GM13976 (cell line): Measurements from ENCODE around the gene RAB33A.
A peak's percentile ranks its signal among the peaks of the same experiment; 100 is the strongest.

ENCODE experiments used
- DNase-seq: peaks from one replicate; pipeline ENCODE4 v3.0.0; 2012; ENCODE audit warnings: low spot score
- CTCF ChIP-seq: IDR thresholded peaks from 2 replicates; pipeline ENCODE4 v1.5.1; 2012; ENCODE audit warnings: borderline replicate concordance, mild to moderate bottlenecking; ENCODE audit not compliant: insufficient read depth; ENCODE audit errors: extremely low read depth, missing control alignments, control extremely low read depth
- in situ Hi-C: fragments of 300-500 bp; cut with MboI; formaldehyde crosslinking; loops from one replicate; pipeline ENCODE4 v1.12.0; 2022; ENCODE audit warnings: low sequenced_read_pairs, mixed read lengths, inconsistent platforms; ENCODE audit not compliant: unreplicated experiment

RAB33A gene

GRCh38 chrX:130167040-130167439 is 4.7 kb upstream of the RAB33A start:
- no peak for DNase-seq
- in situ Hi-C loops = no loop called here
- no peak for TF ChIP-seq CTCF

DNA sequence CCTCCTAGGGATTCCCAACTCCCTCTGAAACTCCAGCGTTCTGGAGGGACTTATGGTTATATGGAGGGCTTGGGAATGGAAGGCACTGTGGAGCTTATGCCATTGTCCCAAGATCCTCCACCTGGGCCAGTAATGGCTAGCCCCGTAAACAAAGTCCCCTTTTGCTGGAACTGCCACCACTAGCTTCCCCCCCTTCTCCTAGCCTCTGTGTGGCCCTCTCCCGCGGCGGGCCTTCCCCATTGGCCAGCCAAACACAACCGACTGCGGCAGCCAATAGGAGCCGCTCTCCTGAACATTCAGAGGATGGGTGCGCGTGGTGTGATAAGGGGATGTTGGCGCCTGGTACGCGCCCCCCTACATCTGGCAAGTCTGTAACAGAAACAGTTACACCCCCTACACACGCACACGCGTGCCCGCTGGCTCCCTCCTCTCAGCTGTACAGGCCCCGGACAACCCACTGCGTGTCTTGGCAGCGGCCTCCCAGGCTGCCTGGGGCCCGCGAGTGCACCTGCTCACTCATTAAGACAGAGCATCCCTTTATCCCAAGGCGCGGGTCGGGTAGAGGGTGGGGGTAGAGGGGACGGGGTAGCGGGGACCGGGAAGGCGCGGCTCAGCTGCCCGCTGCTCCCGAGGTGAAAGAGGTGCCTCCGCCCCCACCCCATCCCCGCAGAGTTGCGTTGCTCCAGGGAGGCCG is 863 bp upstream of the RAB33A start:
- in situ Hi-C loops = no loop called here
- TF ChIP-seq CTCF = no peak
- peak; percentile 80 for DNase-seq

GRCh38 chrX:130172127-130172845 is 524 bp downstream of the RAB33A start:
- in situ Hi-C loops = no loop called here
- TF ChIP-seq CTCF = no peak

GRCh38 chrX:130173190-130173895 is 1.6 kb downstream of the RAB33A start:
- in situ Hi-C loops = no loop called here
- DNase-seq = peak; percentile 69
- TF ChIP-seq CTCF = no peak

More at GRCh38 chrX:130172127-130172845, 524 bp downstream of the RAB33A start:
- DNase-seq = no peak

DNA sequence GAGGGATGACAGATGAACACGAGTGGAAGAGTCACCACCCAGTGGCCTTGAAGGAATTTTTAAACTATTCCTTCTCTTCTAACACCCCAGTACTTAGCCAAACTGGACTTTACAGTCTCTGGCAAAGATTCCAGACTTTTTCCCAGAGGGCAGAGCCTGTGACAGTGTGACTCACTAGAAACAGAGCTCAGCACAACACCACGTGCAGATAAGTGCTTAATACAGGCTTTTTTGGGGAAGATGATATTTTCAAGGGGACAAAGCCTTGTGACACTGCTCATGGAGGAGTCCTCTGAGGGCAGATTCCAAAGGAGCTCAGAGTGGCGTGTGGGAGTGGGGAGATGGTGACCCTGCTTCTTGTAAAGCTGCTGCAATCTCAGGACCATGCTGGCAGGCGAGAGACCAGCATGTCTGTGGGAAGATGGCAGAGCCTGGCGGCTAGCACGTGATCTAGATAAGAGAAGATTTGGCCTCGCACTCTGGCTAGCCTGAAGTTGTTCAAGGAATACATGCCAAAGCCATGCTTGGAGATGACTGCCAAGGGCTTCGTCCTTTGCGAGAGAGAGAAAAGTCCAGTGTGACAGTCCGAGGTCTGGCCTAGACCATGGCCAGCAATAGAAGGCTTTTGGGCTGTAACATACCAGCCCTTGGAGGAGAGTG is 2.4 kb downstream of the RAB33A start:
- TF ChIP-seq CTCF = no peak
- in situ Hi-C loops = no loop called here
- DNase-seq = no peak

GRCh38 chrX:130174937-130175336 is 3.2 kb downstream of the RAB33A start:
- TF ChIP-seq CTCF = no peak
- DNase-seq = no peak
- in situ Hi-C loops = loop anchor here (25.0 kb wide), 1 partner anchor 563 kb away; no protein-coding TSS in a partner anchor
